K562 (cell line): Measurements from ENCODE around the gene PPP1R9A. TPM values are rescaled to one million over a fixed set of nuclear protein-coding genes. Genes with fewer than 3 reads are reported as not detected.

Source experiments
- ATAC-seq: fragments of 200-7000 bp; cut with Tn5 transposase; 3 replicates; pipeline ENCODE4 v1.9.1; 2020; ENCODE audit warnings: moderate library complexity
- BruUV-seq: library from RNA; stranded (reverse); fragments of 400-500 nt; replicated peaks from 2 replicates; lab custom pipeline; 2021; lab: Mats Ljungman, UMichigan
- CTCF ChIA-PET: fragments of 300-600 bp; formaldehyde crosslinking; extraction: SDS; loops from one replicate; lab custom pipeline; 2021; ENCODE audit warnings: low intra/inter-chr PET ratio; lab: Yijun Ruan, JAX
- POLR2A ChIA-PET: fragments of 300-600, 350-650 bp; sonication (Branson Sonifier 250); formaldehyde crosslinking; extraction: SDS; loops from one replicate; lab custom pipeline; 2021; ENCODE audit warnings: antibody characterized with exemption, inconsistent platforms; lab: Yijun Ruan, JAX
- DNase-seq, 4 experiments: peaks; one replicate each; pipeline versions ENCODE4 v3.0.0 to v3.0.0-alpha.2; 2011 to 2018; ENCODE audit warnings: low spot score in 3 of 4, mixed read lengths in 3 of 4; ENCODE audit errors: extremely low read depth in 1 of 4
- FAIRE-seq: peaks from 2 replicates; lab custom pipeline; 2011; peaks lifted over from hg19 to GRCh38; lab: Jason Lieb, UNC
- H2AFZ ChIP-seq: 2 replicates; pipeline ENCODE4 v1.6.0; 2011; ENCODE audit warnings: low read depth, low read length, control low read depth, inconsistent platforms
- H3K27ac ChIP-seq: fragments of 200-600 bp; 3 replicates; pipeline ENCODE4 v1.8.0; 2011; ENCODE audit warnings: low read depth, mild to moderate bottlenecking, control low read depth, inconsistent platforms, low read length, moderate library complexity, mixed read lengths; ENCODE audit errors: extremely low read depth
- H3K27me3 ChIP-seq, 2 experiments: fragments of 300-600 bp in 1 of 2; 2 replicates in 1 of 2; 3 replicates in 1 of 2; pipeline versions ENCODE4 v1.6.0 to v1.8.0; 2011; ENCODE audit warnings: inconsistent platforms in 2 of 2, low read length in 2 of 2, mild to moderate bottlenecking in 1 of 2, mixed read lengths in 1 of 2, moderate library complexity in 1 of 2; ENCODE audit not compliant: control insufficient read depth in 2 of 2, insufficient read depth in 2 of 2
- H3K36me3 ChIP-seq: fragments of 300-600 bp; 3 replicates; pipeline ENCODE4 v1.8.0; 2011; ENCODE audit warnings: mild to moderate bottlenecking, low read length, inconsistent platforms; ENCODE audit not compliant: control insufficient read depth, insufficient read depth
- H3K4me1 ChIP-seq, 2 experiments: fragments of 200-600 bp in 1 of 2; replicated peaks in 1 of 2; 2 replicates in 1 of 2; 3 replicates in 1 of 2; pipeline versions ENCODE4 v1.5.1 to v1.8.0; 2011; ENCODE audit warnings: inconsistent platforms in 2 of 2, low read length in 2 of 2, mild to moderate bottlenecking in 1 of 2, mixed read lengths in 1 of 2, moderate library complexity in 1 of 2; ENCODE audit not compliant: control insufficient read depth in 2 of 2, insufficient read depth in 2 of 2
- H3K4me2 ChIP-seq: 2 replicates; pipeline ENCODE4 v1.6.1; 2011; ENCODE audit warnings: low read length, control low read depth, inconsistent platforms, mixed read lengths; ENCODE audit not compliant: insufficient read depth
- H3K4me3 ChIP-seq: fragments of 200-600 bp; sonication (generic), shearing (Covaris generic); 2 replicates; pipeline ENCODE4 v1.5.1; 2016; ENCODE audit warnings: control low read depth, inconsistent platforms
- H3K79me2 ChIP-seq: fragments of 200-600 bp; 3 replicates; pipeline ENCODE4 v1.8.0; 2011; ENCODE audit warnings: low read length, inconsistent platforms; ENCODE audit not compliant: control insufficient read depth, insufficient read depth
- H3K9ac ChIP-seq, 2 experiments: 2 replicates each; pipeline versions ENCODE4 v1.6.0 to v1.6.1; 2011; ENCODE audit warnings: low read depth in 2 of 2, low read length in 2 of 2, control low read depth in 1 of 2, inconsistent platforms in 1 of 2, mild to moderate bottlenecking in 1 of 2, mixed read lengths in 1 of 2; ENCODE audit not compliant: insufficient read depth in 1 of 2
- H3K9me1 ChIP-seq: one replicate; pipeline ENCODE4 v1.6.0; 2011; ENCODE audit warnings: inconsistent platforms, mild to moderate bottlenecking, low read length, moderate library complexity; ENCODE audit not compliant: control insufficient read depth, insufficient read depth
- H3K9me3 ChIP-seq: replicated peaks from 2 replicates; pipeline ENCODE4 v1.5.1; 2011; ENCODE audit warnings: low read depth, low read length, inconsistent platforms; ENCODE audit not compliant: control insufficient read depth, insufficient read depth
- H4K20me1 ChIP-seq: replicated peaks from 2 replicates; pipeline ENCODE4 v1.6.1; 2011; ENCODE audit warnings: low read length, inconsistent platforms, mixed read lengths; ENCODE audit not compliant: control insufficient read depth, insufficient read depth
- HMG20B ChIP-seq: fragments of 250-450 bp; sonication (Bioruptor Pico); IDR thresholded peaks from 2 replicates; pipeline ENCODE4 v1.5.0; 2021; ENCODE audit warnings: mild to moderate bottlenecking
- HOMEZ ChIP-seq: fragments of 250-450 bp; sonication (Bioruptor Pico); IDR thresholded peaks from 2 replicates; pipeline ENCODE4 v1.4.0; 2020; ENCODE audit warnings: mild to moderate bottlenecking, moderate library complexity
- MCM3 ChIP-seq: fragments of 450-650 bp; IDR thresholded peaks from 2 replicates; pipeline ENCODE4 v1.6.1; 2016
- RBM22 ChIP-seq: fragments of 200-400 bp; formaldehyde crosslinking; IDR thresholded peaks from 2 replicates; pipeline ENCODE4 v1.6.1; 2018; ENCODE audit warnings: low read length, low read depth; ENCODE audit not compliant: poor library complexity, severe bottlenecking
- SAFB2 ChIP-seq: fragments of 200-400 bp; formaldehyde crosslinking; IDR thresholded peaks from 2 replicates; pipeline ENCODE4 v1.6.1; 2018; ENCODE audit warnings: borderline replicate concordance, low read length, low read depth, moderate library complexity; ENCODE audit not compliant: severe bottlenecking
- ZFX ChIP-seq: sonication (generic); formaldehyde crosslinking; IDR thresholded peaks from 2 replicates; pipeline ENCODE4 v1.8.0; 2022; ENCODE audit warnings: mild to moderate bottlenecking, missing genetic modification reagents, moderate library complexity
- ZNF124 ChIP-seq: sonication (generic); formaldehyde crosslinking; IDR thresholded peaks from 2 replicates; pipeline ENCODE4 v1.8.1; 2022; ENCODE audit warnings: missing genetic modification reagents
- ZNF217 ChIP-seq: sonication (generic); formaldehyde crosslinking; IDR thresholded peaks from 2 replicates; pipeline ENCODE4 v1.8.0; 2022; ENCODE audit warnings: mild to moderate bottlenecking, missing genetic modification reagents
- ZNF79 ChIP-seq: fragments of 250-450 bp; sonication (Bioruptor Pico); IDR thresholded peaks from 2 replicates; pipeline ENCODE4 v1.4.0; 2020; ENCODE audit warnings: low read depth, mild to moderate bottlenecking, moderate library complexity
- WGBS: fragments of 100-300 bp; shearing (Covaris generic); methylation state at CpG from one replicate; pipeline ENCODE4 v1.1.6; 2016; ENCODE audit warnings: low coverage, mixed read lengths; ENCODE audit not compliant: insufficient coverage; ENCODE audit errors: missing lambda C conversion rate; 5-methylcytosine and 5-hydroxymethylcytosine counted together
- in situ Hi-C: fragments of 300-500 bp; cut with MboI; formaldehyde crosslinking; loops from 4 replicates; pipeline ENCODE4 v1.15.0; 2018; ENCODE audit warnings: inconsistent platforms, mixed read lengths
- intact Hi-C: fragments of 100-400 bp; cut with micrococcal nuclease; formaldehyde crosslinking; loops from 2 replicates; pipeline ENCODE4 v1.14.2; 2022
- polyA plus RNA-seq, 8 experiments: library from polyadenylated mRNA; depleted of rRNA in 4 of 8; stranded (reverse) in 5 of 8; unstranded in 3 of 8; fragments of >200 nt; fragmentation: Nextera tagmentation in 2 of 8; fragmentation: Illumina TruSeq in 1 of 8; extraction: Ambion mirVana in 2 of 8; extraction: Trizol in 1 of 8; gene quantifications; 2 replicates each; pipeline versions ENCODE4 v1.2.1 to v1.2.3, GENCODE V29; 2011 to 2014; ENCODE audit warnings: inconsistent platforms in 1 of 8, missing spikeins in 1 of 8
- total RNA-seq, 7 experiments: library from RNA; depleted of rRNA in 6 of 7; stranded (reverse); fragments of >200 nt in 6 of 7; fragmentation: Illumina TruSeq in 2 of 7; extraction: Trizol in 2 of 7; gene quantifications; 2 replicates each; pipeline versions ENCODE4 v1.2.1 to v1.2.3, GENCODE V29; 2011 to 2021; ENCODE audit warnings: low replicate concordance in 1 of 7

The PPP1R9A gene
- total and polyA plus RNA-seq, 9 of the 15 experiments (the other 6 are each of a cell fraction or from before 2014, with no cell fraction given) = 0.24 TPM; not detected in 8

GRCh38 chr7:94973844-94974243 lies 66.5 kb downstream of the PPP1R9A start:
- Histone ChIP-seq H3K4me3 (no peak overlapping the region), H4K20me1 (no peaks in the 10 kb centered on the region), H3K4me2 (no peak overlapping the region), H3K79me2 (no peaks in the 10 kb centered on the region), H3K36me3 (no peaks in the 10 kb centered on the region), H3K9ac (no peak overlapping the region), H3K9me3 (no peaks in the 10 kb centered on the region; the same call in 1 of the 2 replicates), H3K9me1 (no peaks in the 10 kb centered on the region), H3K27me3 (no peaks in the 10 kb centered on the region), H3K27ac (no peak overlapping the region), H2AFZ (no peak overlapping the region), H3K4me1 (no peaks in the 10 kb centered on the region)
- TF ChIP-seq HOMEZ (CRISPR knock-in tag) = no peak
- TF ChIP-seq HMG20B (CRISPR knock-in tag) = no peak
- ChIA-PET CTCF (no interaction called here), POLR2A (no interaction called here)
- DNase-seq (no peak), FAIRE-seq (no peak), ATAC-seq (no peak)
- BruUV-seq = no TSS peak
- in situ Hi-C loops (no loop called here), intact Hi-C loops (loop anchor here (5.0 kb wide), 1 partner anchor 503 kb away; no protein-coding TSS in a partner anchor)
- WGBS = 2% methylated on average over 3 of the region's 3 CpGs

- CTCF ChIA-PET = no interaction called here
- H3K4me2 ChIP-seq = no peak overlapping the region
- H4K20me1 ChIP-seq = no peaks in the 10 kb centered on the region
- no peaks in the 10 kb centered on the region; the same call in 1 of the 2 replicates for H3K9me3 ChIP-seq
- BruUV-seq = no TSS peak
- no peaks in the 10 kb centered on the region for H3K79me2 ChIP-seq
- POLR2A ChIA-PET = no interaction called here
- no peaks in the 10 kb centered on the region for H3K27me3 ChIP-seq
- under 1% methylated on average over 4 of the region's 4 CpGs for WGBS
- no peaks in the 10 kb centered on the region for H3K9me1 ChIP-seq
- no peak for DNase-seq
- TF ChIP-seq SAFB2 = no peak
- TF ChIP-seq ZNF79 (CRISPR knock-in tag) = no peak
- no peak for TF ChIP-seq ZFX (CRISPR knock-in tag)
- TF ChIP-seq RBM22 = no peak
- no peak for TF ChIP-seq ZNF217 (CRISPR knock-in tag)
- no peak for TF ChIP-seq MCM3
- TF ChIP-seq ZNF124 (CRISPR knock-in tag) = no peak
- TF ChIP-seq, all 486 proteins: peak for 0
- Histone ChIP-seq H3K4me1 (no peaks in the 10 kb centered on the region), H3K9ac (no peak overlapping the region), H3K27ac (no peak overlapping the region), H3K36me3 (no peaks in the 10 kb centered on the region), H3K4me3 (no peak overlapping the region), H2AFZ (no peak overlapping the region)
- FAIRE-seq = no peak
- intact Hi-C loops = loop anchor here (5.0 kb wide), 1 partner anchor 503 kb away; no protein-coding TSS in a partner anchor
- ATAC-seq = no peak
- in situ Hi-C loops = no loop called here
Measured at GRCh38 chr7:94974423-94974822, 67.0 kb downstream of the PPP1R9A start.
